ENCODE data around the gene UTS2B. TPM values are rescaled to one million over a fixed set of nuclear protein-coding genes. Genes with fewer than 3 reads are reported as not detected.

The UTS2B gene
- total and polyA plus RNA-seq, 2 experiments from 2014 or later = 0.21 TPM; not detected in 1

- H3K4me1 Mint-ChIP-seq = no peaks in the 10 kb centered on the region
- no peak overlapping the region for H3K4me3 Mint-ChIP-seq
- H3K9me3 Mint-ChIP-seq = no peaks in the 10 kb centered on the region
- H3K27me3 Mint-ChIP-seq (ENCODE audit: insufficient read depth, low read depth, poor library complexity) = no peaks in the 10 kb centered on the region
- Histone ChIP-seq H3K9me2 (ENCODE audit: insufficient read depth) (no peaks in the 10 kb centered on the region), H3F3A (replicated peaks; ENCODE audit: low read depth) (no peaks in the 10 kb centered on the region), H3K27ac (ENCODE audit: low read depth) (no peak overlapping the region), H3K4me1 (ENCODE audit: insufficient read depth) (no peaks in the 10 kb centered on the region; the same call in 1 of the 2 replicates), H3K79me2 (replicated peaks; ENCODE audit: insufficient read depth) (no peaks in the 10 kb centered on the region), H3K4me2 (no peak overlapping the region), H4K20me1 (replicated peaks; ENCODE audit: insufficient read depth) (no peaks in the 10 kb centered on the region), H2AFZ (no peak overlapping the region), H3K36me3 (ENCODE audit: insufficient read depth) (no peaks in the 10 kb centered on the region), H3K4me3 (no peak overlapping the region), H3K27me3 (ENCODE audit: insufficient read depth) (no peaks in the 10 kb centered on the region)
- DNase-seq (ENCODE audit: low spot score) (no peak), ATAC-seq (no peak)
- no peaks in the 10 kb centered on the region for H3K36me3 Mint-ChIP-seq (ENCODE audit: low read depth)
- no peak for TF ChIP-seq EZH2phosphoT487 (IDR thresholded peaks at IDR 0.05; ENCODE audit: unreplicated experiment)
- TF ChIP-seq ZNF462 (CRISPR knock-in tag; IDR thresholded peaks at IDR 0.05) = no peak
- H3K27ac Mint-ChIP-seq = no peak overlapping the region
Observed at GRCh38 chr3:191227541-191227940, 102.8 kb downstream of the UTS2B start.

GRCh38 chr3:191221638-191222037 is 108.7 kb downstream of the UTS2B start:
- no peaks in the 10 kb centered on the region for H3K4me1 Mint-ChIP-seq

More at GRCh38 chr3:191221638-191222037, 108.7 kb downstream of the UTS2B start:
- Histone ChIP-seq H3K4me1 (ENCODE audit: insufficient read depth) (no peaks in the 10 kb centered on the region), H3K79me2 (replicated peaks; ENCODE audit: insufficient read depth) (no peaks in the 10 kb centered on the region), H3K27ac (ENCODE audit: low read depth) (no peak overlapping the region), H3F3A (replicated peaks; ENCODE audit: low read depth) (no peaks in the 10 kb centered on the region), H4K20me1 (replicated peaks; ENCODE audit: insufficient read depth) (no peaks in the 10 kb centered on the region), H3K4me2 (no peak overlapping the region), H3K36me3 (ENCODE audit: insufficient read depth) (no peaks in the 10 kb centered on the region), H3K27me3 (ENCODE audit: insufficient read depth) (no peaks in the 10 kb centered on the region), H3K9me2 (ENCODE audit: insufficient read depth) (peaks cover 10% of the 10 kb centered on the region; the same call in 1 of the 2 replicates), H3K4me3 (no peak overlapping the region), H2AFZ (no peak overlapping the region)
- TF ChIP-seq CREB1 (CRISPR knock-in tag; IDR thresholded peaks at IDR 0.05; ENCODE audit: low read depth) = no peak
- Mint-ChIP-seq H3K9me3 (peaks cover 6% of the 10 kb centered on the region; the same call in 2 of the 3 replicates), H3K4me3 (no peak overlapping the region), H3K27me3 (ENCODE audit: insufficient read depth, low read depth, poor library complexity) (no peaks in the 10 kb centered on the region), H3K27ac (no peak overlapping the region), H3K36me3 (ENCODE audit: low read depth) (peaks cover under 1% of the 10 kb centered on the region; the same call in 1 of the 3 replicates)
- ATAC-seq = no peak
- no peak for DNase-seq (ENCODE audit: low spot score)

Measured in GM23338 (cell line).